Colonic mucosa (tissue), 4 donors: ENCODE data around the gene WDR54. TPM values are rescaled to one million over a fixed set of nuclear protein-coding genes. Genes with fewer than 3 reads are reported as not detected.

Experiments used
- DNase-seq: peaks from one replicate; pipeline ENCODE4 v3.0.0-alpha.2; 2020
- H3K27ac ChIP-seq: fragments of 200-600 bp; one replicate; pipeline ENCODE4 v1.8.0; 2021
- H3K27me3 ChIP-seq: fragments of 200-600 bp; one replicate; pipeline ENCODE4 v1.8.0; 2021
- H3K36me3 ChIP-seq: fragments of 200-600 bp; one replicate; pipeline ENCODE4 v1.8.0; 2021
- H3K4me1 ChIP-seq: fragments of 200-600 bp; one replicate; pipeline ENCODE4 v1.8.0; 2021; ENCODE audit warnings: mild to moderate bottlenecking
- H3K4me3 ChIP-seq: fragments of 200-600 bp; one replicate; pipeline ENCODE4 v1.8.0; 2021
- H3K9ac ChIP-seq, 2 donors: one replicate each; pipeline ENCODE4 v1.7.0; 2013; ENCODE audit warnings: control low read depth in 2 of 2, low read depth in 2 of 2, low read length in 2 of 2
- H3K9me3 ChIP-seq: fragments of 200-600 bp; one replicate; pipeline ENCODE4 v1.8.0; 2021
- CTCF ChIP-seq: fragments of 200-600 bp; IDR thresholded peaks from one replicate; pipeline ENCODE4 v1.8.0; 2022; ENCODE audit warnings: antibody characterized with exemption, mild to moderate bottlenecking
- intact Hi-C: fragments of 100-400 bp; cut with DNase I; formaldehyde crosslinking; loops from one replicate; pipeline ENCODE4 v1.14.1; 2022
- total RNA-seq, 2 donors: library from RNA; stranded (reverse); fragmentation: NEBNext Ultra II Directional in 1 of 2; extraction: Animal tissue kit (Norgen Biotek cat#: 25700) in 1 of 2; gene quantifications; one replicate each; pipeline ENCODE4 v1.2.1, GENCODE V29; 2021
- donor health status: healthy.
- donor health status: DM: no; HTN: no; CAD: no.
- donor health status: DM: no; HTN: no; CAD: no.

The WDR54 gene
- total RNA-seq, 2 donors from 2014 or later, result 7.5 to 9.0 TPM

GRCh38 chr2:74450570-74451190 is 29.1 kb downstream of the WDR54 start:
- peaks cover 8% of the 10 kb centered on the region for H3K4me1 ChIP-seq
- intact Hi-C loops, result no loop called here
- no peak overlapping the region for H3K4me3 ChIP-seq
- no peak overlapping the region for H3K27ac ChIP-seq
- H3K9me3 ChIP-seq, result no peaks in the 10 kb centered on the region
- no peaks in the 10 kb centered on the region for H3K27me3 ChIP-seq
- H3K9ac ChIP-seq, result no peak overlapping the region
- no peak for TF ChIP-seq CTCF
- no peak for DNase-seq
- no peaks in the 10 kb centered on the region for H3K36me3 ChIP-seq

GRCh38 chr2:74454654-74455511 is 33.4 kb downstream of the WDR54 start, which contains the start of gene INO80B:
TSS of gene INO80B (plus strand) at chr2:74455087. CDS start at chr2:74455117, 30 bp downstream.
- Histone ChIP-seq H3K27ac (no peak within 1 kb of the TSS), H3K4me3 (peak within 1 kb of the TSS; percentile 50)
- intact Hi-C loops, result no loop called here

GRCh38 chr2:74457129-74457548 is 35.6 kb downstream of the WDR54 start:
- Histone ChIP-seq H3K4me1 (peaks cover 15% of the 10 kb centered on the region), H3K9me3 (no peaks in the 10 kb centered on the region), H3K27ac (peak overlapping the region; percentile 100), H3K9ac (peak overlapping the region; percentile 94 to 98), H3K27me3 (no peaks in the 10 kb centered on the region), H3K4me3 (peak overlapping the region; percentile 68), H3K36me3 (no peaks in the 10 kb centered on the region)
- no peak for TF ChIP-seq CTCF
- DNase-seq, result peak; percentile 42
- intact Hi-C loops, result no loop called here

More at GRCh38 chr2:74454654-74455511, 33.4 kb downstream of the WDR54 start, which contains the start of gene INO80B:
- Histone ChIP-seq H3K4me1 (peaks cover 15% of the 10 kb centered on the region), H3K27me3 (no peaks in the 10 kb centered on the region), H3K9ac (peak within 1 kb of the TSS; percentile 17 to 75), H3K9me3 (no peaks in the 10 kb centered on the region), H3K36me3 (no peaks in the 10 kb centered on the region)
- TF ChIP-seq CTCF, result no peak
- peak; percentile 98 for DNase-seq

DNA sequence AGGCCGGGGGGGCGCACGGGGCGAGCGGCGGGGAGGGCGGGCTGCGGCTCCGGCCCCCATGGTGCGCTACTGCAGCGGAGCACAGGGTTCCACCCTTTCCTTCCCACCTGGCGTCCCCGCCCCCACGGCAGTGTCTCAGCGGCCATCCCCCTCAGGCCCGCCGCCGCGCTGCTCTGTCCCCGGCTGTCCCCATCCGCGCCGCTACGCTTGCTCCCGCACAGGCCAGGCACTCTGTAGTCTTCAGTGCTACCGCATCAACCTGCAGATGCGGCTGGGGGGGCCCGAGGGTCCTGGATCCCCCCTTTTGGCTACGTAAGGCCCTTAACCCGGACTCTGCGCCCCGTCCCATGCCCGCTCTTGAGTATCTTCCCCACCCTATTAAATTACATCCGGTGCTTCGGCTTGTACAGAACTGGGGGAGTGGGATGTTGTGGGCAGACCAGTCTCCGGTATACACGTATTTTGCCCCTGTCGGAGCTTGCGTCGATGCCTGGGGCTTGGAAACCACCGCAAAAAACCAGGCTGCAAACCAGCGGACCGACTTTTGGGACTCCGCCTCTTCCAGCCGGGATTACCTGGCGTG is 36.1 kb downstream of the WDR54 start:
- DNase-seq, result peak; percentile 83
- Histone ChIP-seq H3K27ac (peak overlapping the region; percentile 100), H3K9ac (peak overlapping the region; percentile 94 to 98), H3K9me3 (no peaks in the 10 kb centered on the region), H3K27me3 (no peaks in the 10 kb centered on the region), H3K4me3 (peak overlapping the region; percentile 68), H3K4me1 (peaks cover 15% of the 10 kb centered on the region), H3K36me3 (no peaks in the 10 kb centered on the region)
- intact Hi-C loops, result no loop called here
- TF ChIP-seq CTCF, result no peak

GRCh38 chr2:74458132-74458937 is 36.8 kb downstream of the WDR54 start, which contains the start of gene WBP1:
TSS of gene WBP1 (plus strand) at chr2:74458438. CDS start at chr2:74458603, 165 bp downstream.
- Histone ChIP-seq H3K4me1 (peaks cover 15% of the 10 kb centered on the region), H3K27ac (peak within 1 kb of the TSS; percentile 100), H3K9me3 (no peaks in the 10 kb centered on the region), H3K36me3 (no peaks in the 10 kb centered on the region), H3K27me3 (no peaks in the 10 kb centered on the region), H3K9ac (peak within 1 kb of the TSS; percentile 94 to 98), H3K4me3 (peak within 1 kb of the TSS; percentile 68)
- no peak for TF ChIP-seq CTCF
- intact Hi-C loops, result no loop called here
- DNase-seq, result peak; percentile 100
